Fibroblast of villous mesenchyme (primary cell): Measurements from ENCODE around the gene PRUNE1. TPM values are rescaled to one million over a fixed set of nuclear protein-coding genes. Genes with fewer than 3 reads are reported as not detected.

Source experiments
- DNase-seq: peaks from one replicate; pipeline ENCODE4 v3.0.0-alpha.2; 2010; ENCODE audit warnings: low read depth
- H3K4me3 ChIP-seq: 2 replicates; pipeline ENCODE4 v1.5.1; 2011; ENCODE audit warnings: low read depth, mild to moderate bottlenecking, low read length
- CTCF ChIP-seq: IDR thresholded peaks from 2 replicates; pipeline ENCODE4 v1.5.1; 2012; ENCODE audit warnings: low read depth, mild to moderate bottlenecking, low read length; ENCODE audit not compliant: insufficient read depth
- total RNA-seq: library from RNA; depleted of rRNA; stranded (reverse); fragments of >200 nt; gene quantifications from 2 replicates; pipeline ENCODE4 v1.2.3, GENCODE V29; 2012

The PRUNE1 gene
- total RNA-seq, 1 donor, result 12.1 TPM

DNA sequence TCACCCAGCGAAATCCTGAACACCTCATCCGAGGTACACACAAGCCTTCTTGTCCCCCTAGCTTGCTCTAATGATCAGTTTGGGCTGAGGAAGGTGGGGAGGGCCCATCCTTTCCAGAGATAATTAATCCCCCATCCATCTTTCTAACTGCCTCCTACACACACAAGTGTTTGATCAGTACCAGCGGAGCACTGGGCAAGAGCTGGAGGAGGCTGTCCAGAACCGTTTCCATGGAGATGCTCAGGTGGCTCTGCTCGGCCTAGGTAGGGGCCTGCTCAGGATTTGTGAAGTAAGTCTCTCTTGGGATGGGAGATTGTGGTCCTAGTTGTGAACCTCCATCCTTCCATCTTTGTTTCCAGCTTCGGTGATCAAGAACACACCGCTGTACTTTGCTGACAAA lies 20.3 kb upstream of the PRUNE1 start:
- H3K4me3 ChIP-seq, result no peak overlapping the region
- DNase-seq, result no peak
- no peak for TF ChIP-seq CTCF

GRCh38 chr1:150992626-150993025 lies 15.6 kb upstream of the PRUNE1 start:
- DNase-seq, result no peak
- no peak for TF ChIP-seq CTCF
- H3K4me3 ChIP-seq, result no peak overlapping the region

DNA sequence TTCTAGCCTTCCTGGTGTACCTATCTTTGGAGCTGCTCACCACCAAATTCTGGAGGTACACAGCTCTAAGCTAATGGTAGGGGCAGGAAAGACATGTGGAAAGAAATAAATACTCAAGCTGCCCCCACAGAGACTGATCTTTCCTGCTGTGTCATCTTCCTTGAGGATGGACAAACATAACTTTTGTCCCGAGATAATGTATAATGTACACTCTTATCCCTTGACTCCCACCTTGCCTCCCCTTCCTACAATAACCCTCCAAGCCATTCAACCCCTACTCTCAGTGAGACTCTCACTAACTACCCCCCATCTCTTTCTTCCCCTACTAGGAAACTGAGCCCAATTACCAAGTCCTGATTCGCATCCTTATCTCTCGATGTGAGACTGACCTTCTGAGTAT lies 14.0 kb upstream of the PRUNE1 start:
- no peak for TF ChIP-seq CTCF
- no peak overlapping the region for H3K4me3 ChIP-seq
- no peak for DNase-seq

- TF ChIP-seq CTCF, result no peak
- peak overlapping the region; percentile 22 for H3K4me3 ChIP-seq
- DNase-seq, result no peak
Measured at GRCh38 chr1:150995460-150995859, 12.8 kb upstream of the PRUNE1 start.

GRCh38 chr1:150995896-150996295 lies 12.4 kb upstream of the PRUNE1 start:
- peak; percentile 69 for TF ChIP-seq CTCF
- peak overlapping the region; percentile 22 for H3K4me3 ChIP-seq
- peak; percentile 77 for DNase-seq

- TF ChIP-seq CTCF, result no peak
- DNase-seq, result no peak
- H3K4me3 ChIP-seq, result no peak overlapping the region
Measured at GRCh38 chr1:150997126-150997872, 10.9 kb upstream of the PRUNE1 start.

GRCh38 chr1:150997949-150998348 lies 10.3 kb upstream of the PRUNE1 start:
- TF ChIP-seq CTCF, result no peak
- no peak overlapping the region for H3K4me3 ChIP-seq
- no peak for DNase-seq
